ENCODE data around the gene CCDC170. TPM values are rescaled to one million over a fixed set of nuclear protein-coding genes. Genes with fewer than 3 reads are reported as not detected.

Gene CCDC170
- total and polyA plus RNA-seq, 2 experiments from 2014 or later = 1.2 TPM

DNA sequence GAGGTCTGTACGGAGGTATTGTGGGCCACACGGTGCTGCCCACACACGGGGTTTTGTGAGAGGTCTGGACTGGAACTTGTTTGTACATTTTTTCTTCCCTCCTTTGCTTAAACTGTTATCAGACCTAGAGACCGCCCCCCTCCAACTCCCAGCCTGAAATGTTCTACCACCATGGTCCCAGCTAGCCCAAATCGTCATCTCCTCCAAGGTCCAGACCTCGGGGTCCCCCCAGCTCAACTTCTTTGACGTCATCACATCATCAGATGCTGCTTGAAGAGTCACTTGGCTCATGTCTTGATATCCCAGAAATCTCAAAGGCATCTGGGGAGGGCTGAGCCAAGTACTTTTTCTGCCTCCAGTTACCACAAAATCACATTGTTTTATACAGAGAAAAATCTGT lies 2.8 kb upstream of the CCDC170 start:
- Histone ChIP-seq H4K20me1 (ENCODE audit: insufficient read depth, poor library complexity, severe bottlenecking) (no peaks in the 10 kb centered on the region), H2AFZ (no peak overlapping the region), H3K9me2 (replicated peaks; ENCODE audit: insufficient read depth) (no peaks in the 10 kb centered on the region), H3K4me2 (no peak overlapping the region), H3K4me3 (no peak overlapping the region), H3K79me2 (no peaks in the 10 kb centered on the region), H3K36me3 (replicated peaks; ENCODE audit: insufficient read depth, low read depth) (no peaks in the 10 kb centered on the region), H3K27me3 (peaks cover 35% of the 10 kb centered on the region), H3K4me1 (ENCODE audit: insufficient read depth) (no peaks in the 10 kb centered on the region), H3K27ac (no peak overlapping the region), H3K9me3 (ENCODE audit: low read depth) (no peaks in the 10 kb centered on the region)
- no peak for DNase-seq (ENCODE audit: low spot score)
- 89% methylated on average over 7 of the region's 7 CpGs for WGBS (ENCODE audit: low lambda C conversion rate, missing lambda C conversion rate)
- TF ChIP-seq, protein P1, sequence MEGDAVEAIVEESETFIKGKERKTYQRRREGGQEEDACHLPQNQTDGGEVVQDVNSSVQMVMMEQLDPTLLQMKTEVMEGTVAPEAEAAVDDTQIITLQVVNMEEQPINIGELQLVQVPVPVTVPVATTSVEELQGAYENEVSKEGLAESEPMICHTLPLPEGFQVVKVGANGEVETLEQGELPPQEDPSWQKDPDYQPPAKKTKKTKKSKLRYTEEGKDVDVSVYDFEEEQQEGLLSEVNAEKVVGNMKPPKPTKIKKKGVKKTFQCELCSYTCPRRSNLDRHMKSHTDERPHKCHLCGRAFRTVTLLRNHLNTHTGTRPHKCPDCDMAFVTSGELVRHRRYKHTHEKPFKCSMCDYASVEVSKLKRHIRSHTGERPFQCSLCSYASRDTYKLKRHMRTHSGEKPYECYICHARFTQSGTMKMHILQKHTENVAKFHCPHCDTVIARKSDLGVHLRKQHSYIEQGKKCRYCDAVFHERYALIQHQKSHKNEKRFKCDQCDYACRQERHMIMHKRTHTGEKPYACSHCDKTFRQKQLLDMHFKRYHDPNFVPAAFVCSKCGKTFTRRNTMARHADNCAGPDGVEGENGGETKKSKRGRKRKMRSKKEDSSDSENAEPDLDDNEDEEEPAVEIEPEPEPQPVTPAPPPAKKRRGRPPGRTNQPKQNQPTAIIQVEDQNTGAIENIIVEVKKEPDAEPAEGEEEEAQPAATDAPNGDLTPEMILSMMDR (IDR thresholded peaks at IDR 0.05; ENCODE audit: poor library complexity) = no peak
- no peak for TF ChIP-seq EZH2 (IDR thresholded peaks at IDR 0.05; ENCODE audit: borderline replicate concordance)
- TF ChIP-seq EZH2phosphoT487 (IDR thresholded peaks at IDR 0.05; ENCODE audit: low read depth, severe bottlenecking, unreplicated experiment) = no peak

DNA sequence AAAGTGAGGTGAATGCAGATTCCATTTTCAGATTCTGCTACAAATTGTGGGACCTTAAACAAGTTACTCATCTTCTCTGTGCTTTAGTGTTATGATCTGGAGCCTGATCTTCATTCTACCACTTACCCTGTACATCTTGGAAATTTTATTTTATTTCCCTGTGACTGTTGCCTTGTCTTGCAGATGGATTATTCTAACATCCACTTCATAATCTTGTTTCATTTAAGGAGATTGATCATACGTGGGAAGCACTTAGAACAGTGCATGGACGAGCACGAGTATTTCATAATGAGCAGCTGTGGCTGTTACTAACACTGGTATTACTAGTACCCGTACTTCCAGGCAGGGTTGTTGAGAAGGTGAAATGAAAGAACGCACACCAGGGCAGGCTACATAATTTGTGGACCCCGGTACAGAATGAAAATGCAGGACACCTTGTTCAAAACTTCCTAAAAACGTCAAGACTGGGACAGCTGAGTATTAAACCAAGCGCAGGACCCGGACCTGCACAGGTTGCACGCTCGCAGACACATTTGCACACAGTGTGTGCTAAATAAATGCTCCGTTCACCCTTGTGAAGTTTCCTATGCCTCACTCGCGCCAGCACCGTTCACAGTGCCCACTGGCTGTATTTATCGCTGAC lies 535 bp upstream of the CCDC170 start:
- Histone ChIP-seq H2AFZ (peak overlapping the region; percentile 99), H3K9me3 (ENCODE audit: low read depth) (no peaks in the 10 kb centered on the region)

DNA sequence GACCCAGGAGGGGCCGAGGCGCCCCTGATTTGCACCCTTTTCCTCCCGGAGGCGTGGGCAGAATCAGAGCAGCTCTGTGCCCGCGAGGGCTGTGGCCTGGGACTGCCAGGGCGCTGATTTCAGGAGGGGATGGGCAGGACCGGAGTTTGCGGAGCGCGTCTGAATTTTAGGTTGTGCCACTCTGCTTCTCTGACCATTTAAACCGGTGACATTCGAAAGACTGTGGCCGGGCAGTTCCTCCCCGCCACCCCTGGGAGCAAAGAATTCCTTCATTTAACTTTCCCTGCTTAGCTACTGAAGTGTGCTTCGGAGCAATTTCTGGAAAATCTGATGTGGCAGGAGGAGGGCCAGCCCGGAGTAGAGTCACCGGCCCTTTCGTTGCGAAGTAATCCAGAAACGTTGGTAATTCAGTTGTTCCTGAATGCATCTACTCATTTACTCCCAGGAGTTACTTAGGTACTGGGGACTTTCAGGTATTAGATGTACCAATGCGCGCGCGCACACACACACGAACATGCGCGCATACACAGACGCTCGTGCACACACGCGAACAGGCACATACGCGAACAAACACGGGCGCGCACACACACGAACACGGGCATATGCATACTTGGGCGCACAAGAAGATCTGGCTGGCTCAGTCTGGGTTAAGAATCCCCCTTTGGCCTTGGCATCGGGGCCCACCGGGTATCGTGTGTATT lies 568 bp downstream of the CCDC170 start:
- peak overlapping the region; percentile 99 for H2AFZ ChIP-seq
- H4K20me1 ChIP-seq (ENCODE audit: insufficient read depth, poor library complexity, severe bottlenecking) = no peaks in the 10 kb centered on the region
- H3K4me1 ChIP-seq (ENCODE audit: insufficient read depth) = no peaks in the 10 kb centered on the region
- H3K36me3 ChIP-seq (replicated peaks; ENCODE audit: insufficient read depth, low read depth) = no peaks in the 10 kb centered on the region
- no peak for TF ChIP-seq EZH2 (IDR thresholded peaks at IDR 0.05; ENCODE audit: borderline replicate concordance)
- TF ChIP-seq, protein P1 (IDR thresholded peaks at IDR 0.05; ENCODE audit: poor library complexity) = no peak
- TF ChIP-seq EZH2phosphoT487 (IDR thresholded peaks at IDR 0.05; ENCODE audit: low read depth, severe bottlenecking, unreplicated experiment) = no peak
- H3K4me3 ChIP-seq = peak overlapping the region; percentile 86
- no peaks in the 10 kb centered on the region for H3K9me3 ChIP-seq (ENCODE audit: low read depth)
- peak overlapping the region; percentile 71 for H3K27ac ChIP-seq
- H3K79me2 ChIP-seq = no peaks in the 10 kb centered on the region
- peak; percentile 60 for DNase-seq (ENCODE audit: low spot score)
- H3K4me2 ChIP-seq = peak overlapping the region; percentile 99
- 9% methylated on average over 40 of the region's 43 CpGs for WGBS (ENCODE audit: low lambda C conversion rate, missing lambda C conversion rate)
- peaks cover 35% of the 10 kb centered on the region for H3K27me3 ChIP-seq
- no peaks in the 10 kb centered on the region for H3K9me2 ChIP-seq (replicated peaks; ENCODE audit: insufficient read depth)

More for the DNA sequence above, 535 bp upstream of the CCDC170 start:
- WGBS (ENCODE audit: low lambda C conversion rate, missing lambda C conversion rate) = 45% methylated on average over 16 of the region's 16 CpGs
- no peaks in the 10 kb centered on the region for H3K79me2 ChIP-seq
- H3K36me3 ChIP-seq (replicated peaks; ENCODE audit: insufficient read depth, low read depth) = no peaks in the 10 kb centered on the region
- peak overlapping the region; percentile 71 for H3K27ac ChIP-seq
- no peak for TF ChIP-seq EZH2phosphoT487 (IDR thresholded peaks at IDR 0.05; ENCODE audit: low read depth, severe bottlenecking, unreplicated experiment)
- H3K27me3 ChIP-seq = peaks cover 35% of the 10 kb centered on the region
- H3K9me2 ChIP-seq (replicated peaks; ENCODE audit: insufficient read depth) = no peaks in the 10 kb centered on the region
- H3K4me2 ChIP-seq = peak overlapping the region; percentile 99
- no peaks in the 10 kb centered on the region for H3K4me1 ChIP-seq (ENCODE audit: insufficient read depth)
- H3K4me3 ChIP-seq = peak overlapping the region; percentile 86
- DNase-seq (ENCODE audit: low spot score) = no peak
- no peaks in the 10 kb centered on the region for H4K20me1 ChIP-seq (ENCODE audit: insufficient read depth, poor library complexity, severe bottlenecking)

DNA sequence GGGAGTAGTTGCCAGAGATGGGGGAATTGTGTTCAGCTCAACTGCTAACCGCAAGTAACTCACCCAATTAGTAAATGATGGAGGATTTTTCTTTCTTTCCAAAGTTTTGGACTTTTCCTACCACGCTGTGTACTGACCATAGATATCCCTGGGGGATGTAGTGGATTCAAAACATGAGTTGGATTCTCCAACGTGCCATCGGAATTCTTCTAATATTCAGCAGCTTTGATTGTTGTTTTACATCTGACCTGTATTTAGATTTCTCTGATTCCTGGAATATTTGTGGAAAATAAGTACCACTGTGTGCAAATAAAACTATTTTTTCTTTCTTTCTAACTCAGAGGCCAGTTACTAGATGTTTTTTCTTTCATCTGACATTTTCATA lies 1.1 kb downstream of the CCDC170 start:
- DNase-seq (ENCODE audit: low spot score) = no peak
- H4K20me1 ChIP-seq (ENCODE audit: insufficient read depth, poor library complexity, severe bottlenecking) = no peaks in the 10 kb centered on the region
- TF ChIP-seq EZH2phosphoT487 (IDR thresholded peaks at IDR 0.05; ENCODE audit: low read depth, severe bottlenecking, unreplicated experiment) (no peak), EZH2 (IDR thresholded peaks at IDR 0.05; ENCODE audit: borderline replicate concordance) (no peak)
- TF ChIP-seq, protein P1 (IDR thresholded peaks at IDR 0.05; ENCODE audit: poor library complexity) = no peak
- H3K36me3 ChIP-seq (replicated peaks; ENCODE audit: insufficient read depth, low read depth) = no peaks in the 10 kb centered on the region
- no peaks in the 10 kb centered on the region for H3K4me1 ChIP-seq (ENCODE audit: insufficient read depth)
- H3K79me2 ChIP-seq = no peaks in the 10 kb centered on the region
- H3K27ac ChIP-seq = no peak overlapping the region
- peaks cover 35% of the 10 kb centered on the region for H3K27me3 ChIP-seq
- H3K4me3 ChIP-seq = peak overlapping the region; percentile 86
- H3K9me2 ChIP-seq (replicated peaks; ENCODE audit: insufficient read depth) = no peaks in the 10 kb centered on the region
- H3K9me3 ChIP-seq (ENCODE audit: low read depth) = no peaks in the 10 kb centered on the region
- 51% methylated on average over 4 of the region's 4 CpGs for WGBS (ENCODE audit: low lambda C conversion rate, missing lambda C conversion rate)
- H3K4me2 ChIP-seq = peak overlapping the region; percentile 99
- peak overlapping the region; percentile 99 for H2AFZ ChIP-seq
